ENCODE results near the gene CFAP74.

GRCh38 chr1:2052756-2053155 is 49.2 kb upstream of the CFAP74 start:
- no peak for TF ChIP-seq SRF (CRISPR knock-in tag; IDR thresholded peaks at IDR 0.05)
- no peak for TF ChIP-seq ZZZ3 (IDR thresholded peaks at IDR 0.05)
- TF ChIP-seq CTCF (IDR thresholded peaks at IDR 0.05 in 2 of 3, conservative IDR thresholded peaks at IDR 0.05 in 1 of 3; ENCODE audit: insufficient read depth in 2 of 3, low read depth in 1 of 3, low read length in 3 of 3) = no peak
- TF ChIP-seq RAD21 (CRISPR knock-in tag; conservative IDR thresholded peaks at IDR 0.05 in 1 of 2, IDR thresholded peaks at IDR 0.05 in 1 of 2) = no peak
- no peak for TF ChIP-seq POLR2A (conservative IDR thresholded peaks at IDR 0.05)
- TF ChIP-seq ATF3 (IDR thresholded peaks at IDR 0.05) = no peak
- TF ChIP-seq ATF3 (CRISPR knock-in tag; conservative IDR thresholded peaks at IDR 0.05) = no peak
- no peak for TF ChIP-seq DMBX1 (CRISPR knock-in tag; IDR thresholded peaks at IDR 0.05; ENCODE audit: borderline replicate concordance)
- no peak for TF ChIP-seq EGR1 (conservative IDR thresholded peaks at IDR 0.05)
- no peak for TF ChIP-seq TAF1 (IDR thresholded peaks at IDR 0.05; ENCODE audit: control insufficient read depth, extremely low read depth, insufficient read depth, low read length, severe bottlenecking)
